SU-DHL-6 (cell line): ENCODE data around the gene TCF23.
"Not testable (repeated sequence)": the region's sequence is repeated elsewhere in the genome, so short reads cannot be mapped to it uniquely, and the experiment has no call there.

ENCODE experiments used
- H2AFZ ChIP-seq: fragments of 200-600 bp; sonication (generic); 2 replicates; pipeline ENCODE4 v1.6.1; 2014; ENCODE audit warnings: low read depth, mild to moderate bottlenecking, moderate library complexity, mixed read lengths, antibody characterized with exemption, low read length; ENCODE audit not compliant: severe bottlenecking
- H3F3A ChIP-seq: fragments of 200-600 bp; shearing (Covaris generic); 2 replicates; pipeline ENCODE4 v1.6.0; 2016; ENCODE audit warnings: antibody characterized with exemption, mild to moderate bottlenecking; ENCODE audit not compliant: insufficient read depth
- H3K27ac ChIP-seq: fragments of 200-600 bp; sonication (generic); 2 replicates; pipeline ENCODE4 v1.5.1; 2016; ENCODE audit warnings: low read depth, mild to moderate bottlenecking, low read length, moderate library complexity, mixed read lengths
- H3K27me3 ChIP-seq: fragments of 200-600 bp; sonication (generic), shearing (Covaris generic); 2 replicates; pipeline ENCODE4 v1.6.0; 2014; ENCODE audit warnings: mild to moderate bottlenecking, low read length
- H3K36me3 ChIP-seq: fragments of 200-600 bp; sonication (generic); 2 replicates; pipeline ENCODE4 v1.6.1; 2014; ENCODE audit warnings: mild to moderate bottlenecking, low read length, mixed read lengths
- H3K4me2 ChIP-seq: fragments of 300-600, 200-600 bp; shearing (Covaris generic), sonication (generic); 2 replicates; pipeline ENCODE4 v1.6.0; 2014; ENCODE audit warnings: low read length, low read depth, mild to moderate bottlenecking; ENCODE audit not compliant: poor library complexity, severe bottlenecking
- H3K4me3 ChIP-seq: fragments of 200-600 bp; sonication (generic); 2 replicates; pipeline ENCODE4 v1.5.1; 2014; ENCODE audit warnings: antibody characterized with exemption, low read length, mild to moderate bottlenecking, mixed read lengths; ENCODE audit not compliant: insufficient read depth, poor library complexity, severe bottlenecking
- H3K79me2 ChIP-seq: fragments of 200-600 bp; sonication (generic); 2 replicates; pipeline ENCODE4 v1.6.1; 2014; ENCODE audit warnings: mild to moderate bottlenecking, low read length, moderate library complexity; ENCODE audit not compliant: insufficient read depth
- H3K9ac ChIP-seq: fragments of 200-600 bp; sonication (generic); 2 replicates; pipeline ENCODE4 v1.7.0; 2014; ENCODE audit warnings: mild to moderate bottlenecking, low read length
- H3K9me2 ChIP-seq: fragments of 200-600 bp; sonication (generic); replicated peaks from 2 replicates; pipeline ENCODE4 v1.6.1; 2014; ENCODE audit warnings: low read length; ENCODE audit not compliant: insufficient read depth
- H3K9me3 ChIP-seq: fragments of 200-600 bp; sonication (generic); 2 replicates; pipeline ENCODE4 v1.6.1; 2014; ENCODE audit warnings: low read length, mixed read lengths; ENCODE audit not compliant: insufficient read depth
- H4K20me1 ChIP-seq: fragments of 200-600 bp; sonication (generic); 2 replicates; pipeline ENCODE4 v1.6.1; 2014; ENCODE audit warnings: low read depth, mild to moderate bottlenecking, antibody characterized with exemption, low read length, moderate library complexity, mixed read lengths
- CTCF ChIP-seq: fragments of 200-600 bp; sonication (generic); IDR thresholded peaks from one replicate; pipeline ENCODE4 v1.5.1; 2017; ENCODE audit warnings: antibody characterized with exemption, mild to moderate bottlenecking, low read length, moderate library complexity; ENCODE audit not compliant: insufficient read depth, poor library complexity, severe bottlenecking
- EZH2phosphoT487 ChIP-seq: fragments of 200-600 bp; sonication (generic), shearing (Covaris generic); conservative IDR thresholded peaks from 2 replicates; pipeline ENCODE4 v1.6.1; 2018; ENCODE audit warnings: mild to moderate bottlenecking, antibody characterized with exemption, low read length, moderate library complexity, mixed read lengths

TCF23 gene

GRCh38 chr2:27111392-27112078 lies 37.3 kb upstream of the TCF23 start:
- H3K4me2 ChIP-seq = not testable (repeated sequence)

GRCh38 chr2:27115519-27115918 lies 33.3 kb upstream of the TCF23 start:
- no peaks in the 10 kb centered on the region for H3K79me2 ChIP-seq
- no peak for TF ChIP-seq EZH2phosphoT487
- no peak for TF ChIP-seq CTCF
- H3K4me2 ChIP-seq = no peak overlapping the region
- H3K4me3 ChIP-seq = no peak overlapping the region
- H3K9me2 ChIP-seq = no peaks in the 10 kb centered on the region
- no peaks in the 10 kb centered on the region for H3K27me3 ChIP-seq
- no peak overlapping the region for H3K27ac ChIP-seq
- no peaks in the 10 kb centered on the region for H3F3A ChIP-seq
- no peak overlapping the region for H3K9ac ChIP-seq
- H4K20me1 ChIP-seq = no peaks in the 10 kb centered on the region
- H2AFZ ChIP-seq = no peak overlapping the region
- no peaks in the 10 kb centered on the region for H3K9me3 ChIP-seq
- H3K36me3 ChIP-seq = no peaks in the 10 kb centered on the region

More at GRCh38 chr2:27111392-27112078, 37.3 kb upstream of the TCF23 start:
- not testable (repeated sequence) for H2AFZ ChIP-seq, H3K4me3 ChIP-seq, H3K27ac ChIP-seq, H3K9ac ChIP-seq, H3F3A ChIP-seq, H4K20me1 ChIP-seq, H3K79me2 ChIP-seq, H3K27me3 ChIP-seq, H3K36me3 ChIP-seq, H3K9me3 ChIP-seq, H3K9me2 ChIP-seq

GRCh38 chr2:27117995-27118524 lies 30.7 kb upstream of the TCF23 start:
- Histone ChIP-seq H3K27ac (no peak overlapping the region), H3K9me3 (no peaks in the 10 kb centered on the region), H3K36me3 (no peaks in the 10 kb centered on the region), H3K9ac (no peak overlapping the region), H3K79me2 (no peaks in the 10 kb centered on the region), H3F3A (no peaks in the 10 kb centered on the region), H3K27me3 (no peaks in the 10 kb centered on the region), H2AFZ (no peak overlapping the region), H3K4me2 (no peak overlapping the region), H4K20me1 (no peaks in the 10 kb centered on the region), H3K9me2 (no peaks in the 10 kb centered on the region), H3K4me3 (no peak overlapping the region)
- TF ChIP-seq EZH2phosphoT487 = no peak
- TF ChIP-seq CTCF = no peak

GRCh38 chr2:27118525-27119329 lies 30.1 kb upstream of the TCF23 start, which contains the start of gene CGREF1:
TSS of gene CGREF1 (minus strand) at chr2:27119128. CDS start at chr2:27104366, 14,762 bp downstream.
- no peak within 1 kb of the TSS for H3K27ac ChIP-seq
- no peak within 1 kb of the TSS for H3K4me2 ChIP-seq
- H3K9ac ChIP-seq = no peak within 1 kb of the TSS
- no peak within 1 kb of the TSS for H2AFZ ChIP-seq
- no peak within 1 kb of the TSS for H3K4me3 ChIP-seq
- no peaks in the 10 kb centered on the region for H3K9me3 ChIP-seq
- H3K9me2 ChIP-seq = no peaks in the 10 kb centered on the region
- H3K36me3 ChIP-seq = no peaks in the 10 kb centered on the region
- no peaks in the 10 kb centered on the region for H3F3A ChIP-seq
- H3K27me3 ChIP-seq = no peaks in the 10 kb centered on the region
- no peak for TF ChIP-seq EZH2phosphoT487
- no peak for TF ChIP-seq CTCF
- H3K79me2 ChIP-seq = no peaks in the 10 kb centered on the region
- H4K20me1 ChIP-seq = no peaks in the 10 kb centered on the region

GRCh38 chr2:27119330-27119670 lies 29.5 kb upstream of the TCF23 start:
- not testable (repeated sequence) for H3K9ac ChIP-seq, H3K9me2 ChIP-seq, H3K4me3 ChIP-seq, H3K79me2 ChIP-seq, H3K4me2 ChIP-seq, H3K36me3 ChIP-seq, H3K27me3 ChIP-seq, H3K9me3 ChIP-seq, H4K20me1 ChIP-seq, H2AFZ ChIP-seq, H3F3A ChIP-seq, H3K27ac ChIP-seq
